Measurements from ENCODE around the gene CNOT3. TPM values are rescaled to one million over a fixed set of nuclear protein-coding genes. Genes with fewer than 3 reads are reported as not detected.
A peak's percentile ranks its signal among the peaks of the same experiment; 100 is the strongest.
"Not testable (repeated sequence)": the region's sequence is repeated elsewhere in the genome, so short reads cannot be mapped to it uniquely, and the experiment has no call there.

The CNOT3 gene
- total RNA-seq, 1 experiment from 2014 or later, result 87.4 TPM

GRCh38 chr19:54179262-54179852 is 41.8 kb downstream of the CNOT3 start:
- CTCF ChIA-PET, result interaction anchor here (0.7 kb wide), 1 partner anchor 70 kb away, joined by 6 read pairs; no protein-coding TSS in a partner anchor
- H3K4me3 Mint-ChIP-seq (ENCODE audit: low read depth, unreplicated experiment), result no peak overlapping the region
- H3K27ac Mint-ChIP-seq (ENCODE audit: unreplicated experiment), result no peak overlapping the region

GRCh38 chr19:54179921-54180461 is 42.4 kb downstream of the CNOT3 start:
- DNase-seq, result no peak

More at GRCh38 chr19:54179262-54179852, 41.8 kb downstream of the CNOT3 start:
- DNase-seq, result no peak
- BruUV-seq (replicated peaks), result TSS peak; percentile 11
- Mint-ChIP-seq H3K27me3 (ENCODE audit: unreplicated experiment) (no peaks in the 10 kb centered on the region), H3K36me3 (ENCODE audit: insufficient read depth, unreplicated experiment) (peaks cover 72% of the 10 kb centered on the region), H3K9me3 (ENCODE audit: low read depth, unreplicated experiment) (no peaks in the 10 kb centered on the region), H3K4me1 (ENCODE audit: low read depth, unreplicated experiment) (no peaks in the 10 kb centered on the region)
- TF ChIP-seq CTCF (IDR thresholded peaks at IDR 0.05; ENCODE audit: unreplicated experiment), result no peak
- intact Hi-C loops (cut with micrococcal nuclease; ENCODE audit: unreplicated experiment), result no loop called here

GRCh38 chr19:54180691-54181091 is 43.1 kb downstream of the CNOT3 start:
- H3K4me1 Mint-ChIP-seq (ENCODE audit: low read depth, unreplicated experiment), result no peaks in the 10 kb centered on the region
- no peak overlapping the region for H3K27ac Mint-ChIP-seq (ENCODE audit: unreplicated experiment)
- CTCF ChIA-PET, result no interaction called here
- no peak overlapping the region for H3K4me3 Mint-ChIP-seq (ENCODE audit: low read depth, unreplicated experiment)
- no peaks in the 10 kb centered on the region for H3K27me3 Mint-ChIP-seq (ENCODE audit: unreplicated experiment)
- BruUV-seq (replicated peaks), result no TSS peak
- H3K9me3 Mint-ChIP-seq (ENCODE audit: low read depth, unreplicated experiment), result no peaks in the 10 kb centered on the region
- H3K36me3 Mint-ChIP-seq (ENCODE audit: insufficient read depth, unreplicated experiment), result peaks cover 68% of the 10 kb centered on the region
- intact Hi-C loops (cut with micrococcal nuclease; ENCODE audit: unreplicated experiment), result no loop called here
- DNase-seq, result no peak
- no peak for TF ChIP-seq CTCF (IDR thresholded peaks at IDR 0.05; ENCODE audit: unreplicated experiment)

More at GRCh38 chr19:54179921-54180461, 42.4 kb downstream of the CNOT3 start:
- peak; percentile 24 for TF ChIP-seq CTCF (IDR thresholded peaks at IDR 0.05; ENCODE audit: unreplicated experiment)
- Mint-ChIP-seq H3K9me3 (ENCODE audit: low read depth, unreplicated experiment) (no peaks in the 10 kb centered on the region), H3K4me1 (ENCODE audit: low read depth, unreplicated experiment) (no peaks in the 10 kb centered on the region), H3K27me3 (ENCODE audit: unreplicated experiment) (no peaks in the 10 kb centered on the region), H3K36me3 (ENCODE audit: insufficient read depth, unreplicated experiment) (peaks cover 68% of the 10 kb centered on the region), H3K4me3 (ENCODE audit: low read depth, unreplicated experiment) (no peak overlapping the region), H3K27ac (ENCODE audit: unreplicated experiment) (no peak overlapping the region)
- BruUV-seq (replicated peaks), result no TSS peak
- intact Hi-C loops (cut with micrococcal nuclease; ENCODE audit: unreplicated experiment), result no loop called here
- CTCF ChIA-PET, result interaction anchor here (0.7 kb wide), 1 partner anchor 69 kb away, joined by 6 read pairs; no protein-coding TSS in a partner anchor

GRCh38 chr19:54181894-54182293 is 44.3 kb downstream of the CNOT3 start:
- not testable (repeated sequence) for H3K4me3 Mint-ChIP-seq (ENCODE audit: low read depth, unreplicated experiment)

GRCh38 chr19:54183431-54183830 is 45.9 kb downstream of the CNOT3 start:
- BruUV-seq (replicated peaks), result no TSS peak
- intact Hi-C loops (cut with micrococcal nuclease; ENCODE audit: unreplicated experiment), result no loop called here
- Mint-ChIP-seq H3K9me3 (ENCODE audit: low read depth, unreplicated experiment) (no peaks in the 10 kb centered on the region), H3K27me3 (ENCODE audit: unreplicated experiment) (no peaks in the 10 kb centered on the region), H3K27ac (ENCODE audit: unreplicated experiment) (no peak overlapping the region), H3K4me1 (ENCODE audit: low read depth, unreplicated experiment) (peaks cover 15% of the 10 kb centered on the region), H3K4me3 (ENCODE audit: low read depth, unreplicated experiment) (no peak overlapping the region), H3K36me3 (ENCODE audit: insufficient read depth, unreplicated experiment) (peaks cover 75% of the 10 kb centered on the region)
- DNase-seq, result no peak
- CTCF ChIA-PET, result no interaction called here
- no peak for TF ChIP-seq CTCF (IDR thresholded peaks at IDR 0.05; ENCODE audit: unreplicated experiment)

More at GRCh38 chr19:54181894-54182293, 44.3 kb downstream of the CNOT3 start:
- CTCF ChIA-PET; H3K9me3 Mint-ChIP-seq (ENCODE audit: low read depth, unreplicated experiment); H3K27me3 Mint-ChIP-seq (ENCODE audit: unreplicated experiment); DNase-seq; intact Hi-C loops (cut with micrococcal nuclease; ENCODE audit: unreplicated experiment); H3K4me1 Mint-ChIP-seq (ENCODE audit: low read depth, unreplicated experiment); H3K27ac Mint-ChIP-seq (ENCODE audit: unreplicated experiment); BruUV-seq (replicated peaks): not testable (repeated sequence)
- H3K36me3 Mint-ChIP-seq (ENCODE audit: insufficient read depth, unreplicated experiment), result peaks cover 72% of the 10 kb centered on the region

Data from Calu3 (cell line).